Measurements from ENCODE around the gene POTEF. TPM values are rescaled to one million over a fixed set of nuclear protein-coding genes. Genes with fewer than 3 reads are reported as not detected.
"Not testable (repeated sequence)": the region's sequence is repeated elsewhere in the genome, so short reads cannot be mapped to it uniquely, and the experiment has no call there.

POTEF gene
- polyA plus RNA-seq, 3 donors, result not detected

DNA sequence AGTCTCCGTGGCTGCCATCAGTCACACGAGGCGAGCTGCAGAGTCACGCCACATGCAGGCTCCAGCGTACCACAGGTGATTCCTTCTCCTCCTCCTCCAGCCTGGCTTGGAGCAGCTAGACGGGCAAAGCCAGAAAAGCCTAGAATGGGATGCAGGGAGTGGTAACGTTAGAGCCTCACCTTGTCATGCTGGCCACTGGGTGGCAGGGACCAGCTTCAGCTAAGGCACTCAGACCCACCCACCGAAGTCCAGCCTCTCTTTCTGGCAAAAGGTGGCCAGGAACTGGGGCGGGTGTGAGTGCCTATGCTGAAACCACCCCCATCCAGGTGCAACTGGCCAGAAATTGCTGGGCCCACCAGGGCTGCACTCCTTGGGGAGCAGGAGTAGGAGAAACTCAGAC, 1.3 kb downstream of the POTEF start:
- H2AFZ ChIP-seq (ENCODE audit: insufficient read depth, low read depth, low read length, poor library complexity, severe bottlenecking); H3K36me3 Mint-ChIP-seq; DNase-seq; H3K9me3 Mint-ChIP-seq; intact Hi-C loops (cut with micrococcal nuclease); H3K27ac ChIP-seq (ENCODE audit: low read depth in 1 of 2, low read length in 2 of 2); H3K27me3 ChIP-seq (ENCODE audit: control insufficient read depth in 2 of 2, insufficient read depth in 2 of 2, low read length in 2 of 2); H3K4me3 Mint-ChIP-seq; H3K4me2 ChIP-seq (replicated peaks; ENCODE audit: extremely low read depth, low read length, poor library complexity, severe bottlenecking); H3K79me2 ChIP-seq (ENCODE audit: insufficient read depth, low read length); H3K27ac Mint-ChIP-seq; H3K27me3 Mint-ChIP-seq (ENCODE audit: low read depth in 3 of 3); H3K36me3 ChIP-seq (replicated peaks in 1 of 2; ENCODE audit: control insufficient read depth in 1 of 2, insufficient read depth in 2 of 2, low read length in 2 of 2); H4K20me1 ChIP-seq (ENCODE audit: insufficient read depth, low read length); H3K9me3 ChIP-seq (replicated peaks in 1 of 2; ENCODE audit: control insufficient read depth in 1 of 2, insufficient read depth in 1 of 2, low read length in 2 of 2); H3K4me3 ChIP-seq (replicated peaks in 1 of 3; ENCODE audit: low read depth in 2 of 3, low read length in 3 of 3); H3K9ac ChIP-seq (ENCODE audit: insufficient read depth, low read length, poor library complexity, severe bottlenecking); H3K4me1 Mint-ChIP-seq; H3K4me1 ChIP-seq (ENCODE audit: control insufficient read depth in 1 of 2, insufficient read depth in 2 of 2, low read length in 2 of 2): not testable (repeated sequence)
- no CpG with 5 or more reads among the region's 9 CpGs for WGBS (ENCODE audit: insufficient coverage)

DNA sequence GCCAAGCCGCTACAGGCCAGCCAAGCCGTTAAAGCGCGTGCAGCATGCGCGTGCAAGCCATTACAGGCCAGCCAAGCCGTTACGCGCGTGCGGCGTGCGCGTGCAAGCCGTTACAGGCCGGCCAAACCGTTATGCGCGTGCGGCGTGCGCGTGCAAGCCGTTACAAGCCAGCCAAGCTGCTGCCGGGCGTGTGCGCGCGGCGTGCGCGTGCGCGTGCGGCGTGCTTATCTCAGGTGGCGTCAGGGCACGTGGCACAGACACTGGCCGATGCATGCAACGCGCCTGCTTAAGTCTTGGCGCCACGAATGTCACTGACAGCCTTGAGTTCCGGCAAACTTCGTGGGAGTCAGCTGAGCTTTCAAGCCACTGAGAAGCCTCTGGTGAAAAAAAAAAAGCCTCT, 8.1 kb downstream of the POTEF start:
- H3K27ac ChIP-seq (ENCODE audit: low read depth in 1 of 2, low read length in 2 of 2); H4K20me1 ChIP-seq (ENCODE audit: insufficient read depth, low read length); H3K4me1 Mint-ChIP-seq; H3K9me3 ChIP-seq (replicated peaks in 1 of 2; ENCODE audit: control insufficient read depth in 1 of 2, insufficient read depth in 1 of 2, low read length in 2 of 2); H3K79me2 ChIP-seq (ENCODE audit: insufficient read depth, low read length); H2AFZ ChIP-seq (ENCODE audit: insufficient read depth, low read depth, low read length, poor library complexity, severe bottlenecking); H3K27me3 Mint-ChIP-seq (ENCODE audit: low read depth in 3 of 3); H3K27me3 ChIP-seq (ENCODE audit: control insufficient read depth in 2 of 2, insufficient read depth in 2 of 2, low read length in 2 of 2); H3K4me2 ChIP-seq (replicated peaks; ENCODE audit: extremely low read depth, low read length, poor library complexity, severe bottlenecking); DNase-seq; H3K27ac Mint-ChIP-seq; H3K4me3 Mint-ChIP-seq; intact Hi-C loops (cut with micrococcal nuclease); H3K4me1 ChIP-seq (ENCODE audit: control insufficient read depth in 1 of 2, insufficient read depth in 2 of 2, low read length in 2 of 2); H3K4me3 ChIP-seq (replicated peaks in 1 of 3; ENCODE audit: low read depth in 2 of 3, low read length in 3 of 3); H3K9me3 Mint-ChIP-seq; H3K36me3 ChIP-seq (replicated peaks in 1 of 2; ENCODE audit: control insufficient read depth in 1 of 2, insufficient read depth in 2 of 2, low read length in 2 of 2); H3K36me3 Mint-ChIP-seq; H3K9ac ChIP-seq (ENCODE audit: insufficient read depth, low read length, poor library complexity, severe bottlenecking): not testable (repeated sequence)
- WGBS (ENCODE audit: insufficient coverage), result 100% methylated on average over 2 of the region's 45 CpGs

DNA sequence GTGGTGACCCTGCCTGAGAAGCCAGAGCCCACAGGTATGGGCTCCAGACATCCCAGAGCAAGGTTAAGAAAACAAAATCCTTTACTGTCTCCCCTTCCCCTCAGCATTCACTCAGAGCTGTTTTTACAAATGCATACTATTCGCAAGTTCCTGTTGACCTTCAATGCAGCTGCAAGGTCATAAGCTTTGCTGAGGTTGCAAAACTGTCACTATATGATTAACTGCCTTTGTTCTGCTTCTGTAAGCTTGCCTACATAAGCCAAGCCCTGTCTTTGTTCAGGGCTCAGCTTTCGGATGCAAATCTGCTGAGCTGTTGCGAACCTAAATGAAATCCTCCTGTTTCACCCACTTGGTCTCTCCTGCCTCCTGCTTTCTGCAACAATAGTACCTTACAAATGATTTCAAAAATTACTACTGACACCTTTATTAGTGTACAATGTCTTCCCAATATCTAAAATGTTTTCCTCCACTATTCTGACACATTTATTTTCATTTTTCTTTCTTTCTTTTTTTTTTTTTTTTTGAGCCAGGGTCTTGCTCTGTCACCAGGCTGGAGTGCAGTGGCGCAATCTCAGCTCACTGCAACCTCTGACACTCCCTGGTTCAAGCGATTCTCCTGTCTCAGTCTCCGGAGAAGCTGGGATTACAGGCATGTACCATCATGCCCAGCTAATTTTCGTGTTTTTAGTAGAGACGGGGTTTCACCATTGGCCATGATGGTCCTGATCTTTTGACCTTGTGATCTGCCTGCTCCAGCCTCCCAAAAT, 26.2 kb downstream of the POTEF start:
- H3K36me3 ChIP-seq (replicated peaks in 1 of 2; ENCODE audit: control insufficient read depth in 1 of 2, insufficient read depth in 2 of 2, low read length in 2 of 2); intact Hi-C loops (cut with micrococcal nuclease); H3K27me3 ChIP-seq (ENCODE audit: control insufficient read depth in 2 of 2, insufficient read depth in 2 of 2, low read length in 2 of 2); H3K27ac Mint-ChIP-seq; H3K9me3 ChIP-seq (replicated peaks in 1 of 2; ENCODE audit: control insufficient read depth in 1 of 2, insufficient read depth in 1 of 2, low read length in 2 of 2); H3K27ac ChIP-seq (ENCODE audit: low read depth in 1 of 2, low read length in 2 of 2); H4K20me1 ChIP-seq (ENCODE audit: insufficient read depth, low read length); DNase-seq; H3K4me1 Mint-ChIP-seq; H3K4me3 ChIP-seq (replicated peaks in 1 of 3; ENCODE audit: low read depth in 2 of 3, low read length in 3 of 3); H3K36me3 Mint-ChIP-seq; H2AFZ ChIP-seq (ENCODE audit: insufficient read depth, low read depth, low read length, poor library complexity, severe bottlenecking); H3K27me3 Mint-ChIP-seq (ENCODE audit: low read depth in 3 of 3); H3K79me2 ChIP-seq (ENCODE audit: insufficient read depth, low read length); H3K9ac ChIP-seq (ENCODE audit: insufficient read depth, low read length, poor library complexity, severe bottlenecking); H3K4me3 Mint-ChIP-seq; H3K4me2 ChIP-seq (replicated peaks; ENCODE audit: extremely low read depth, low read length, poor library complexity, severe bottlenecking); H3K9me3 Mint-ChIP-seq; H3K4me1 ChIP-seq (ENCODE audit: control insufficient read depth in 1 of 2, insufficient read depth in 2 of 2, low read length in 2 of 2): not testable (repeated sequence)
- 56% methylated on average over 3 of the region's 8 CpGs for WGBS (ENCODE audit: insufficient coverage)

DNA sequence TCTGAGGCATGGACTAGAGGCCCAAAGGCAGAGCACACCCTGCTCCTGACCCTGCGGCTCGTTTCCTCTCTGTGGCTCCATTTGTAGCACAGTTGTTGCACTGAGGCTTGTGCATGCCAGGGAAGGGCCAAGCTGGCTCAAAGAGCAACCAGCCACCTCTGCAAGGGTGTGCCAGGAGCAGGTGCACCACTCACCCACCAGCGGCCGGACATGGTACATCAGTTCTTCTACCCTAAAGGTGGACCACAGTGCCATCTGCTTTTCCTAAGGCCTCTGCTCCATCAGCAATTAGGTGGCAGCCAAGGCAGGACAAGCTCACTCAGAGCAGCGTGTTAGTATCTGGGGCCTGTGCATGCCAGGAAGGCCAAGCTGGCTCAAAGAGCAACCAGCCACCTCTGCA, 66.4 kb downstream of the POTEF start:
- H3K4me2 ChIP-seq (replicated peaks; ENCODE audit: extremely low read depth, low read length, poor library complexity, severe bottlenecking); DNase-seq; H3K27ac ChIP-seq (ENCODE audit: low read depth in 1 of 2, low read length in 2 of 2); H3K9me3 Mint-ChIP-seq; H2AFZ ChIP-seq (ENCODE audit: insufficient read depth, low read depth, low read length, poor library complexity, severe bottlenecking); H3K27me3 ChIP-seq (ENCODE audit: control insufficient read depth in 2 of 2, insufficient read depth in 2 of 2, low read length in 2 of 2); H3K27me3 Mint-ChIP-seq (ENCODE audit: low read depth in 3 of 3); H3K4me3 ChIP-seq (replicated peaks in 1 of 3; ENCODE audit: low read depth in 2 of 3, low read length in 3 of 3); H3K36me3 ChIP-seq (replicated peaks in 1 of 2; ENCODE audit: control insufficient read depth in 1 of 2, insufficient read depth in 2 of 2, low read length in 2 of 2); H3K36me3 Mint-ChIP-seq; H3K4me1 ChIP-seq (ENCODE audit: control insufficient read depth in 1 of 2, insufficient read depth in 2 of 2, low read length in 2 of 2); H3K27ac Mint-ChIP-seq; H3K4me3 Mint-ChIP-seq; intact Hi-C loops (cut with micrococcal nuclease); H3K9me3 ChIP-seq (replicated peaks in 1 of 2; ENCODE audit: control insufficient read depth in 1 of 2, insufficient read depth in 1 of 2, low read length in 2 of 2); H3K79me2 ChIP-seq (ENCODE audit: insufficient read depth, low read length); H3K9ac ChIP-seq (ENCODE audit: insufficient read depth, low read length, poor library complexity, severe bottlenecking); H3K4me1 Mint-ChIP-seq; H4K20me1 ChIP-seq (ENCODE audit: insufficient read depth, low read length): not testable (repeated sequence)
- WGBS (ENCODE audit: insufficient coverage), result no CpG with 5 or more reads among the region's 5 CpGs

Measured in CD14-positive monocyte (primary cell).